ENCODE data around the gene XPO6.

GRCh38 chr16:28140788-28141618 lies 70.8 kb downstream of the XPO6 start:
- TF ChIP-seq TCF12 (IDR thresholded peaks at IDR 0.05) (no peak), REST (IDR thresholded peaks at IDR 0.05; ENCODE audit: low read depth, low read length) (no peak), MAX (IDR thresholded peaks at IDR 0.05; ENCODE audit: low read depth) (no peak), EP300 (IDR thresholded peaks at IDR 0.05; ENCODE audit: borderline replicate concordance in 1 of 2, low read depth in 1 of 2, low read length in 1 of 2) (no peak), MEF2A (IDR thresholded peaks at IDR 0.05; ENCODE audit: borderline replicate concordance, low read depth) (no peak), GATA2 (CRISPR knock-in tag; IDR thresholded peaks at IDR 0.05) (no peak), GABPA (IDR thresholded peaks at IDR 0.05; ENCODE audit: low read depth) (no peak), CTCF (IDR thresholded peaks at IDR 0.05) (no peak), EZH2phosphoT487 (IDR thresholded peaks at IDR 0.05; ENCODE audit: borderline replicate concordance, low read depth) (no peak), RFX5 (IDR thresholded peaks at IDR 0.05; ENCODE audit: low read length) (no peak), ELF1 (IDR thresholded peaks at IDR 0.05) (no peak), CHD2 (IDR thresholded peaks at IDR 0.05; ENCODE audit: low read length, partially characterized antibody) (no peak), PBX3 (IDR thresholded peaks at IDR 0.05) (no peak), RCOR1 (IDR thresholded peaks at IDR 0.05; ENCODE audit: low read length) (no peak)
